ENCODE measurements around the gene IL4R.
A peak's percentile ranks its signal among the peaks of the same experiment; 100 is the strongest.
"Not testable (repeated sequence)": the region's sequence is repeated elsewhere in the genome, so short reads cannot be mapped to it uniquely, and the experiment has no call there.

IL4R gene

DNA sequence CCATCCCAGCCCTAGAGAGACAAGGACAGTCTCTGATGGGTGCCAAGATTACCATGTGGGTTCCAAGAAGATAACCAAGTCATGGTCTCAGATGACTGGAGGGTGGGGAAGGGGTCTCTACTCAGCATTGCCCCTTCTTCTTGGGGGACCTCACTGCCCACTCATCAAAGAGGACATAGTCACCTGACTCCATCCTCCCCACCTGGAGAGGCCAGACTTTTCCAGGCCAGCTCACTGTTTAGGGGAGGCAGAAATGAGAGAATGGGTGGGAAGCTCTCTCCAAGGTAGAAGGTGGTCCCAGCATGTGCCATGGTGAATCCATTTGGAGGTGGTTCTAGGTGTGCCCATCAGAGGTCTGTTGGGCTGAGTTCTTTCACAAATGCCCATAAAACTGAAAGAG lies 67.5 kb downstream of the IL4R start:
- DNase-seq (ENCODE audit: low read depth): no peak

DNA sequence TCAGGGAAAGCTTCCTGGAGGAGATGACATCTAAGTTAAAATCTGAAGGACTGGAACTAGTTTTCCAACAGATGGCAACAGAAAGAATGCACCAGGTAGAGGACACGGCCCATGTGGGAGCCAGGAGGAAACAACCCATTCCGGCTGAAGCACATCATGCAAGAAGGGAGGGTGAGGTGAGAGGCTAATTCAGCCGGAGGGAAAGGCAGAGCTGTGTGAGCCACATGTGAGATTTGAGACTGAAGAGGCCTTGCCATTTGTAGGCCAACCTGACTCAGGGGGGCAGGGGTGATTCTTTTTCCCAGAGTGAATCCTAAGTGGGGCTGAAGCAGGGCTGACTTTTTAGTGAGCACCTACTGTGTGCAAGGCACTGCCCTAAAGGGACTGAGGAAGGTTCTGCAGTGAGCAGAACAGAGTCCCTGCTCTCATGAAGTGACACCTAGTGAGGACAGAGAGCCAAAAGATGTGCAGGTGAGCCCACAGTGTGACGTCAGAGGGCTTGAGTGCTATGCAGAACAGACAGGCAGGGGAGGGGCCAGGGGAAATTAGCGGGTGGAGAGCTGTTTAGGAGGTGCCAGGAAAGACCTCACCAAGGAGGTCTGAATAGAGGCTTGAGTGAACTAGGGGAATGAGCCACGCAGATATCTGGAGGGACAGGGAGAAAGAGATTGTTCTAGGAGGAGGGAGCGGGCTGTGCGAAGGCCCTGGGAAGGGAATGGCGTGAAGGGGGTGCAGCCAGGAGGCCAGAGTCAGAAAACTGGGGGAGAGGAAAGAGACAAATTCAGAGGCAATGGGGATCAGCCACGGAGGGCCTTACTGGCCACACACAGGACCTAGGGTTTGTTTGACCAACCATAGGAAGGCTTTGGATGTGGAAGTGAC lies 68.4 kb downstream of the IL4R start:
- DNase-seq (ENCODE audit: low read depth): no peak

DNA sequence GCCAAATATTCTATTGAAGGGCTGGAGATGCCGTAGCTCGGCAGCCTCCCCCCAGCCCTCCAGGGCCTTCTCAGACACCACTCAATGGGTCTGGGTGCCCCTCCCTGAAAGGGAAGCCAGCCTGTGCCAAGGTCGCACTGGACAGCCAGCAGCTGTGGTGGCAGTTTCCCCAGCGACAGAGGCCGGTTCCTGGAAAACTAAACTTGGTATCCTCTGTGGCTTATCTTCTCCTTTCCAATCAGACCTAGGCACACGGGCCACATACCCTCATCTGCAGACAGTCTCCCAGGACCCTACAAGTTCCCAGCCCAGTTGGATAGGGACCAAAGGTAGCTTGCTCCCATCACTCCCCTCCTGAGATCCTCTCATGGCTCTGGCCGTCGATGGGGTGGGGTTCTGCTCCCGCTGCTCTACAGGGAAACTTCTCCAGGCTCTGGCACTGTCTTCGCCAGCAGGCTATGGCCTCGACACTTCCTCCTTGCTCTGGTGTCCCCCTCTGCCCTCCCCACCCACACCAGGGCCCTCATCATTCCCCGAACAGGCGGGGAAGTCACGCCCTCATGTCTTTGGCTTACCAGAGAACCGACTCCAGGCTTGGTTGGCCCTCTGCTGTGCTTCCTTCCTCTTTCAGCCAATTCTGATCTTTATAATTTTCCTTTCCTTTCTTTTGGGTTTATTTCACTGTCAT lies 69.9 kb downstream of the IL4R start:
- DNase-seq (ENCODE audit: low read depth): no peak

- no peak for DNase-seq (ENCODE audit: low read depth)
Observed at GRCh38 chr16:27384425-27384824, 70.7 kb downstream of the IL4R start.

GRCh38 chr16:27385398-27385797 lies 71.6 kb downstream of the IL4R start:
- DNase-seq (ENCODE audit: low read depth): no peak

DNA sequence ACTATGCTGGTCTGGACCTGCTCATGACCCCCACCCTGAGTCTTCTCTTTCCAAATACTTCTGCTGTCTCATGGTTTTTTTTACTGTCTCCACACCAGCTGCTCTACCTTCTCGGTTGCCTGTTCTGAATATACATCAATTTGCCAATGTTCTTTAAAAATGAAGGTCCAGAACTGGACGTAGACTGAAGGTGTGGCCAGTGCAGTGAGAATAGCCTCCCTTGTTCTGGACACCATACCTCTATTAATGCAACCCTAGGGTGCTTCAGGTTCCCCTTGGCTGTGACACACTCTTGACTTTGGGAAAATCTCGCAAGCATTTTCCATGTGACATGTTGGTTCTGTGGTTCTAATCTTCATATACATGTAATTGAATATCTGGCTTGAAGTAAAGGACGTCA lies 72.9 kb downstream of the IL4R start:
- no peak for DNase-seq (ENCODE audit: low read depth)

GRCh38 chr16:27387724-27388123 lies 74.0 kb downstream of the IL4R start:
- DNase-seq (ENCODE audit: low read depth): no peak

DNA sequence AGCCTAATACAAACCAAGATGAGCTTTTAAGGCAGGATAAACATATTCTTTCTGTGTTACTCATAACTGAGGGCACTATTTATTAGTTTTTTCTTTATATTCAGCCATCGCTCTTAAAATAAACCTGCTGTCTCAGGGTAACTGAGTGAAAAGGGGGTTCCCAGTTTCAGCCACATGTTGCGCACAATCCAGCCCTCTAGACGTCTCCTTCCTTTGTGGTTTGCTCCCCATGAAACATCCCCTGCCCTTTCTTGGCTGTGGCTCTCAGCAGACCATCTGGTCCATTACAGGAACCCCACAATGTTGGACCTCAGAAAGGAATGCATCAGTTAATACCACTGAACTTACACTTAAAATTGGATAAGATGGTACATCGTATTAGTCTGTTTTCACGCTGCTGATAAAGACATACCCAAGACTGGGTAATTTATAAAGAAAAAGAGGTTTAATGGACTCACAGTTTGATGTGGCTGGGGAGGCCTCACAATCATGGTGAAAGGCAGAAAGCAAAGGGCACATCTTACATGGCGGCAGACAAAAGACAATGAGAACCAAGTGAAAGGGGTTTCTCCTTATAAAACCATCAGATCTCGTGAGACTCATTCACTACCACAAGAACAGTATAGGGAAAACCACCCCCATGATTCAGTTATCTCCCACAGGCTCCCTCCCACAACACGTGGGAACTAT lies 75.6 kb downstream of the IL4R start:
- no peak for DNase-seq (ENCODE audit: low read depth)

GRCh38 chr16:27390151-27390550 lies 76.4 kb downstream of the IL4R start:
- no peak for DNase-seq (ENCODE audit: low read depth)

GRCh38 chr16:27392671-27393070 lies 78.9 kb downstream of the IL4R start:
- DNase-seq (ENCODE audit: low read depth): no peak

DNA sequence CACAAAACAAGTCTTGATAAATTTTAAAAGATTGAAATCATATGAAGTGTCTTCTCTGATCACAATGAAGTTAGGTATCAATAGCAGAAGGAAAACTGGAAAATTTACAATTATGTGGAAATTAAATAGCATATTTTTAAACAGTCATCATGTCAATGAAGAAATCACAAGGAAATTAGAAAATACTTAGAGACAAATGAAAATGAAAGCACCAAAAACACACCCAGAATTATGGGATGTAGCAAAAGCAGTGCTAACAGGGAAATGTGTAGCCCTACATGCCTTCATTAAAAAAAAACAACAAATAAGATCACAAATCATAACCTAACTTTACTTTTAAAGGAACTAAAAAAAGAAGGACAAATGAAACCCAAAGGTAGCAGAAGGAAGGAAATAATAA lies 80.7 kb downstream of the IL4R start:
- DNase-seq (ENCODE audit: low read depth): no peak

GRCh38 chr16:27398341-27398893 lies 84.6 kb downstream of the IL4R start:
- not testable (repeated sequence) for DNase-seq (ENCODE audit: low read depth)

DNA sequence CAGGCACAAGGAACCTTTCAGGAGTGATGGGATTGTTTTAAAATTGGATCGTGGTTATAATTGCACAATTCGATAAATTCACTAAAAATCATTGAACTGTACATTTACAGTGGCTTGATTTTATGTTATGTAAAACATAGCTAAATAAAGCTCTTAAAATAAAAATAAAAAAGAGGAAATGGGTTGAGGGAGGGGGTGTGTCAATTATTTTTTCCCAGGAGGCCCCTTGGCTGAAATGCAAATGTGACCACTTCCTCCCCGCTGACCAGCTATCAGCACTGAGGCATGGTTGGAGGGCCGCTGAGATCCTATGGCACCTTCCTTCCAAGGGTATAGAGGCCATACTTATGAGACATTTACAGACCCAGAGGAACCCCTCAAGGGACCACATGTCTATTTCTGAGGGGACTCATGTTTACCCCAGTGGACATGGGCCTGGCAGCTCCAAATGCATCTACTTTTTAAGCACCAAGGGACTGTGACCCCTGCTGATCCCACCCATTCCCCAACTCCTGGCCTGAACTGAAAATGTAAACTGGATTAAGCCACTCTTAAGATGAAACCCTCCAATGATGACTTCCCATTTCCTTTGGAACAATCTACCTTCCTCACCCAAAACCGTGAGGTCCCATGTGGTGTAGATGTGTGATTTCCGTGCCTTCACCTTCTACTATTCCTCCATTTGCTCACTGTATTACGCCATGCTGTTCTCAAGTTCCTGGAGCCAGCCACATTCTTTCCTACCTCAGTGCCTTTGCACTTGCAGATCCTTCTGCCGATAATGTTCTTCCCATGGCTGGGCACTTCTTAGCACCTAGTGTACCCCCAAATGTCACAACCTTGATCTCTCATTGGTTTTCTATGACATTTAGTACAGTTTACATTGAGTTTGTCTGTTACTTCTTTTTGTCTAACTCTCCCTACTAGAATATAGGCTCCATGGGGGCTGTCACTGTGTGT lies 85.4 kb downstream of the IL4R start:
- no peak for DNase-seq (ENCODE audit: low read depth)

DNA sequence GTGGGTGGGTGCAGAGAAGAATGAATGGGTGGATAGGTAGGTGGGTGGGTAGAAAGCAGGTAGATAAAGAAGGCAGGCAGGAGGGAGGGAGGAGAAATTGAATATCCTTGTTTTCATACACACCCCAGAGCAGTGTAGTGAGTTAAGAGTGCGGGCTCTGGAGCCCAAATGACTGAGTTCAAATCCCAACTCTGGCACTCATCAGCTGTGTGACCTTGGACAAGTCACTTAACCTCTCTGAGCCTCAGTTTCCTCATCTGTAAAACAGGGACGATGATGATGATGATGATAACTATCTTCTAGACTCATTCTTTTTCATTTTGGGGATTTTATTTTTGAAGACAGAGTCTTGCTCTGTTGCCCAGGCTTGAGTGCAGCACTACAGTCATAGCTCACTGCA lies 86.2 kb downstream of the IL4R start:
- DNase-seq (ENCODE audit: low read depth): no peak

DNA sequence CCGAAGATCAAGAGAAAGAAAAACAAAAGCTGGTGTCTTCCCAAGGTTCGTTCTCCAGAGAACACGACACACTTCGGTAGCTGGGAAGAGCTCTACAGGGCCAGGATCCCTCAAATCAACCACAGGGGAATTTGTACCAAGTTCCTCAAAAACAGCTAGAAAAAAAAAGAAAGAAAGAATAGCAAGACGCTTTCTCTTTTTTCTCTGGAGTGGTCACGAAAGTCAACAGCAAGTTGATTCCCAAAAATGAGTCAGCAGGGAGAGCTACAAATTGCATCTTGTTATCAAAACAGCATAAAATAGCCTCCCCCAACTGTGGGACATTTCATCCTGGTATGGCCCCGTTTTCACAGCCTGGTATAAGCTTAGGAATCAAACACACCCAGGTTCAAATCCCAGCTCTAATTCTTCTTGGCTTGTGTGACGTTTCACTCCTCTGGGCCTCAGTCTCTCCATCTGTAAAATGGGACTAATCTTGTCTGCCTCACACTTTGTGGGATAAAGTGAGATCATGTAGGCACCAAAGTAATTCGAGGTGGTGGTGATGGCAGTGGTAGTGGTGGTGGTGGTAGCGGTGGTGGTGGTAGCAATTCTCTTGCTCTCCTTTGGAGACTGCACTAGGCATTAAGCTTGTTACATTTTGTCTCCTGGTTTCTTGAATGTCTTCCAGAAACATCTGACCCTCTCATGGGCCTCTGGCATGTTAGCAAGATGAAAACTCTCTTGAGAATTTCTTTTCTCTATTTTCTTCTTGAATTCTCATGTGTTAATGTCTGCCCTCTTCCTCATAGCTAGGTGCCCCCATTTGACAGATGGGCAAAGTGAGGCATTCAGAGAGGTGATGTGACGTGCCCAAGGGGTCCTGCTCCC lies 87.2 kb downstream of the IL4R start:
- no peak for DNase-seq (ENCODE audit: low read depth)

DNA sequence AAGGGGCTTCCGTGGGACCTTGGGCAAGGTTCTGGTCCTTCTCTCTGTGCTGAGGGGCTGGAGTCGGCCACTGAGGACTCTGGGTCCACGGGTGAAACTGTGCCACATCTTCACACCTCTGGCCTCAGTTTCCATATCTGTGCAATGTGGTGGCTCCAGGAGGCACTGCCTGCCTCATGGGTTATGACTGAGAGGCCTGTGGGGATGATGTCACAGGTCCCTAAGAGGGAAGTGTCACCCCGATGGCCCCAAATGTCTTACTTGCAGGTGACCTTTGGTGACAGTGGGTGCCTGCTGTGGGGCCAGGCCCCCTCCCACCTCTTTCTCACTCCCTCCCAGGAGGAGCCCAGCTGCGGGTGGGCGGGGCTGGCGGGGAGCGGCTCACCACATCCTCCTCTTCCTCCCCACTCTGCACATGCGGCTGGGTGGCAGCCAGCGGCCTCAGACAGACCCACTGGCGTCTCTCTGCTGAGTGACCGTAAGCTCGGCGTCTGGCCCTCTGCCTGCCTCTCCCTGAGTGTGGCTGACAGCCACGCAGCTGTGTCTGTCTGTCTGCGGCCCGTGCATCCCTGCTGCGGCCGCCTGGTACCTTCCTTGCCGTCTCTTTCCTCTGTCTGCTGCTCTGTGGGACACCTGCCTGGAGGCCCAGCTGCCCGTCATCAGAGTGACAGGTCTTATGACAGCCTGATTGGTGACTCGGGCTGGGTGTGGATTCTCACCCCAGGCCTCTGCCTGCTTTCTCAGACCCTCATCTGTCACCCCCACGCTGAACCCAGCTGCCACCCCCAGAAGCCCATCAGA lies 88.2 kb downstream of the IL4R start, which contains the start of gene IL21R:
Gene IL21R (plus strand): TSS at position 407 of the 801 bp plus-strand sequence. CDS start 27,898 bp downstream, outside the sequence.
- DNase-seq (ENCODE audit: low read depth): peak; percentile 60

DNA sequence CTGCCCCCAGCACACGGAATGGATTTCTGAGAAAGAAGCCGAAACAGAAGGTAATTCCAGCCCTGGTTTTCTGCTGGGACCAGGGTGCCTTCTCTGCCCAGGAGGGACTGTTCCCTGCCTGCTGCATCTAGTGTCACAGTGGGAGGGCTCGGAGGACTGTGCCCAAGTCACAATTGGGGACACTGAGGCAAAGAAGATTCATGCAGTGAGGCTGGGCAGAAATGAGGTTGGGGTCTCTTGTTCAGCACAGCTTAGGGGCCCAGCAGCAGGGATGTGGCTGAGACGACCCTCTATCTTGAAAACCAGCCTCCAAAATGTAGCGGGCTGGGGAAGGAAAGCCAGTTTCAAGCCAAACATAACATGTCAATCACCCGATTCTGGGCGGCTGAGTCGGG lies 88.8 kb downstream of the IL4R start:
- DNase-seq (ENCODE audit: low read depth): no peak

- no peak for DNase-seq (ENCODE audit: low read depth)
Observed at GRCh38 chr16:27402964-27403600, 89.3 kb downstream of the IL4R start.

DNA sequence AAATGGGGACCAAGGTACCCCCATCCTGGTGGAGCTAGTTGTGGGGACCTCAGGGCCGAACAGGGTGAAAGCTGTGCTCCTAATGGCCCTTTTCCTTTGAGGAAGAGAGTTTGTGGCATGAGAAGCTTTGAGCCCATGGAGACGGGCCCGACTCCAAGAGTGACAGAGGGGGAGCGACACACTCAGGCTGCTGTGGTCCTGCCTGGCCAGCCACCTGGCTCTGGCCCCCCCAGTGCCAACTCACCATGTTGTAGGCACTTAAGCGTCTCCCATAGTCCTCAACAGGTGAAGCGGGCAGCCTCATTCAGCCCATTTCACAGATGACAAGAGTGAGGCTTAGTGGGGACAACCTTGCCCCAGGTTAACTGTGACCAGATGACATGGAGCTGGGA lies 89.8 kb downstream of the IL4R start:
- DNase-seq (ENCODE audit: low read depth): no peak
